Measurements from ENCODE around the gene AARS2.

DNA sequence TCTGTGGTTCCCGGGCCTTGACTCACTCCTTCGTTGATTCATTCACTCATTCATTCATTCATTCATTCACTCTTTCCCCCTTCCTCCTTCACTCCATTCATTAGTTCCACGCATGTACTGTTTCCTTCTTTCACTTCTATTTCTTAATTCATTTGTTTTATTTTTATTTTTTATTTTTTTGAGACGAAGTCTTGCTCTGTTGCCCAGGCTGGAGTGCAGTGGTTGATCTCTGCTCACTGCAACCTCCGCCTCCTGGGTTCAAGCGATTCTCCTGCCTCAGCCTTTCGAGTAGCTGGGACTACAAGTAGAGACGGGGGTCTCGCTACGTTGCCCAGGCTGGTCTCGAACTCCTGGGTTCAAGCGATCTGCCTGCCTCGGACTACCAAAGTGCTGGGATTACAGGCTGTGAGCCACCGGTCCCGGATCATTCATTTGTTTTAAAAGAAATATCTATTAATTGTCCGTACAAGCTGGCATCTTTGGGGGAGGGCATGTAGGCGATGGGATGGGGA lies 47.4 kb downstream of the AARS2 start:
- no peak for TF ChIP-seq POLR2A (conservative IDR thresholded peaks at IDR 0.05)
- TF ChIP-seq, protein P1, sequence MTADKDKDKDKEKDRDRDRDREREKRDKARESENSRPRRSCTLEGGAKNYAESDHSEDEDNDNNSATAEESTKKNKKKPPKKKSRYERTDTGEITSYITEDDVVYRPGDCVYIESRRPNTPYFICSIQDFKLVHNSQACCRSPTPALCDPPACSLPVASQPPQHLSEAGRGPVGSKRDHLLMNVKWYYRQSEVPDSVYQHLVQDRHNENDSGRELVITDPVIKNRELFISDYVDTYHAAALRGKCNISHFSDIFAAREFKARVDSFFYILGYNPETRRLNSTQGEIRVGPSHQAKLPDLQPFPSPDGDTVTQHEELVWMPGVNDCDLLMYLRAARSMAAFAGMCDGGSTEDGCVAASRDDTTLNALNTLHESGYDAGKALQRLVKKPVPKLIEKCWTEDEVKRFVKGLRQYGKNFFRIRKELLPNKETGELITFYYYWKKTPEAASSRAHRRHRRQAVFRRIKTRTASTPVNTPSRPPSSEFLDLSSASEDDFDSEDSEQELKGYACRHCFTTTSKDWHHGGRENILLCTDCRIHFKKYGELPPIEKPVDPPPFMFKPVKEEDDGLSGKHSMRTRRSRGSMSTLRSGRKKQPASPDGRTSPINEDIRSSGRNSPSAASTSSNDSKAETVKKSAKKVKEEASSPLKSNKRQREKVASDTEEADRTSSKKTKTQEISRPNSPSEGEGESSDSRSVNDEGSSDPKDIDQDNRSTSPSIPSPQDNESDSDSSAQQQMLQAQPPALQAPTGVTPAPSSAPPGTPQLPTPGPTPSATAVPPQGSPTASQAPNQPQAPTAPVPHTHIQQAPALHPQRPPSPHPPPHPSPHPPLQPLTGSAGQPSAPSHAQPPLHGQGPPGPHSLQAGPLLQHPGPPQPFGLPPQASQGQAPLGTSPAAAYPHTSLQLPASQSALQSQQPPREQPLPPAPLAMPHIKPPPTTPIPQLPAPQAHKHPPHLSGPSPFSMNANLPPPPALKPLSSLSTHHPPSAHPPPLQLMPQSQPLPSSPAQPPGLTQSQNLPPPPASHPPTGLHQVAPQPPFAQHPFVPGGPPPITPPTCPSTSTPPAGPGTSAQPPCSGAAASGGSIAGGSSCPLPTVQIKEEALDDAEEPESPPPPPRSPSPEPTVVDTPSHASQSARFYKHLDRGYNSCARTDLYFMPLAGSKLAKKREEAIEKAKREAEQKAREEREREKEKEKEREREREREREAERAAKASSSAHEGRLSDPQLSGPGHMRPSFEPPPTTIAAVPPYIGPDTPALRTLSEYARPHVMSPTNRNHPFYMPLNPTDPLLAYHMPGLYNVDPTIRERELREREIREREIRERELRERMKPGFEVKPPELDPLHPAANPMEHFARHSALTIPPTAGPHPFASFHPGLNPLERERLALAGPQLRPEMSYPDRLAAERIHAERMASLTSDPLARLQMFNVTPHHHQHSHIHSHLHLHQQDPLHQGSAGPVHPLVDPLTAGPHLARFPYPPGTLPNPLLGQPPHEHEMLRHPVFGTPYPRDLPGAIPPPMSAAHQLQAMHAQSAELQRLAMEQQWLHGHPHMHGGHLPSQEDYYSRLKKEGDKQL (CRISPR knock-in tag; IDR thresholded peaks at IDR 0.05; ENCODE audit: borderline replicate concordance): no peak
- TF ChIP-seq TCF7L2 (IDR thresholded peaks at IDR 0.05; ENCODE audit: low read depth, low read length): no peak
- TF ChIP-seq, protein P2, sequence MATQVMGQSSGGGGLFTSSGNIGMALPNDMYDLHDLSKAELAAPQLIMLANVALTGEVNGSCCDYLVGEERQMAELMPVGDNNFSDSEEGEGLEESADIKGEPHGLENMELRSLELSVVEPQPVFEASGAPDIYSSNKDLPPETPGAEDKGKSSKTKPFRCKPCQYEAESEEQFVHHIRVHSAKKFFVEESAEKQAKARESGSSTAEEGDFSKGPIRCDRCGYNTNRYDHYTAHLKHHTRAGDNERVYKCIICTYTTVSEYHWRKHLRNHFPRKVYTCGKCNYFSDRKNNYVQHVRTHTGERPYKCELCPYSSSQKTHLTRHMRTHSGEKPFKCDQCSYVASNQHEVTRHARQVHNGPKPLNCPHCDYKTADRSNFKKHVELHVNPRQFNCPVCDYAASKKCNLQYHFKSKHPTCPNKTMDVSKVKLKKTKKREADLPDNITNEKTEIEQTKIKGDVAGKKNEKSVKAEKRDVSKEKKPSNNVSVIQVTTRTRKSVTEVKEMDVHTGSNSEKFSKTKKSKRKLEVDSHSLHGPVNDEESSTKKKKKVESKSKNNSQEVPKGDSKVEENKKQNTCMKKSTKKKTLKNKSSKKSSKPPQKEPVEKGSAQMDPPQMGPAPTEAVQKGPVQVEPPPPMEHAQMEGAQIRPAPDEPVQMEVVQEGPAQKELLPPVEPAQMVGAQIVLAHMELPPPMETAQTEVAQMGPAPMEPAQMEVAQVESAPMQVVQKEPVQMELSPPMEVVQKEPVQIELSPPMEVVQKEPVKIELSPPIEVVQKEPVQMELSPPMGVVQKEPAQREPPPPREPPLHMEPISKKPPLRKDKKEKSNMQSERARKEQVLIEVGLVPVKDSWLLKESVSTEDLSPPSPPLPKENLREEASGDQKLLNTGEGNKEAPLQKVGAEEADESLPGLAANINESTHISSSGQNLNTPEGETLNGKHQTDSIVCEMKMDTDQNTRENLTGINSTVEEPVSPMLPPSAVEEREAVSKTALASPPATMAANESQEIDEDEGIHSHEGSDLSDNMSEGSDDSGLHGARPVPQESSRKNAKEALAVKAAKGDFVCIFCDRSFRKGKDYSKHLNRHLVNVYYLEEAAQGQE (IDR thresholded peaks at IDR 0.05; ENCODE audit: borderline replicate concordance): no peak
- TF ChIP-seq, protein P2 (CRISPR knock-in tag; IDR thresholded peaks at IDR 0.05; ENCODE audit: low read depth): no peak
- TF ChIP-seq ZNF24 (IDR thresholded peaks at IDR 0.05): peak; percentile 100
